Measurements from ENCODE around the gene ADPRH. TPM values are rescaled to one million over a fixed set of nuclear protein-coding genes. Genes with fewer than 3 reads are reported as not detected.

The ADPRH gene
- total RNA-seq, 1 donor, result 7.2 TPM

- peak; percentile 61 for DNase-seq (ENCODE audit: insufficient read length, low spot score, missing footprints)
- H3K27ac ChIP-seq (ENCODE audit: low read depth, low read length), result no peak overlapping the region
- no peaks in the 10 kb centered on the region for H4K20me1 ChIP-seq (ENCODE audit: insufficient read depth, low read length)
- no peaks in the 10 kb centered on the region for H3K36me3 ChIP-seq (ENCODE audit: insufficient read depth, low read length)
- no peaks in the 10 kb centered on the region for H3K9me3 ChIP-seq (ENCODE audit: low read depth, low read length)
- TF ChIP-seq CTCF (IDR thresholded peaks at IDR 0.05; ENCODE audit: extremely low read depth, low read depth, low read length), result no peak
- no peak overlapping the region for H3K4me2 ChIP-seq (ENCODE audit: insufficient read depth, low read length)
- H3K79me2 ChIP-seq (ENCODE audit: insufficient read depth, low read length), result no peaks in the 10 kb centered on the region
- no peak overlapping the region for H2AFZ ChIP-seq (ENCODE audit: low read length)
- no peak overlapping the region for H3K4me3 ChIP-seq (ENCODE audit: insufficient read depth, low read length)
- peaks cover 2% of the 10 kb centered on the region for H3K4me1 ChIP-seq (ENCODE audit: insufficient read depth, low read length)
- H3K27me3 ChIP-seq (ENCODE audit: insufficient read depth, low read length), result no peaks in the 10 kb centered on the region
Measured at GRCh38 chr3:119619094-119619493, 39.8 kb downstream of the ADPRH start.

GRCh38 chr3:119620899-119621298 lies 41.6 kb downstream of the ADPRH start:
- H3K79me2 ChIP-seq (ENCODE audit: insufficient read depth, low read length), result no peaks in the 10 kb centered on the region
- DNase-seq (ENCODE audit: insufficient read length, low spot score, missing footprints), result no peak
- H2AFZ ChIP-seq (ENCODE audit: low read length), result no peak overlapping the region
- no peaks in the 10 kb centered on the region for H3K36me3 ChIP-seq (ENCODE audit: insufficient read depth, low read length)
- no peaks in the 10 kb centered on the region for H4K20me1 ChIP-seq (ENCODE audit: insufficient read depth, low read length)
- no peak overlapping the region for H3K4me2 ChIP-seq (ENCODE audit: insufficient read depth, low read length)
- no peaks in the 10 kb centered on the region for H3K9me3 ChIP-seq (ENCODE audit: low read depth, low read length)
- TF ChIP-seq CTCF (IDR thresholded peaks at IDR 0.05; ENCODE audit: extremely low read depth, low read depth, low read length), result no peak
- no peaks in the 10 kb centered on the region for H3K27me3 ChIP-seq (ENCODE audit: insufficient read depth, low read length)
- peaks cover 2% of the 10 kb centered on the region for H3K4me1 ChIP-seq (ENCODE audit: insufficient read depth, low read length)
- no peak overlapping the region for H3K4me3 ChIP-seq (ENCODE audit: insufficient read depth, low read length)
- H3K27ac ChIP-seq (ENCODE audit: low read depth, low read length), result no peak overlapping the region

DNA sequence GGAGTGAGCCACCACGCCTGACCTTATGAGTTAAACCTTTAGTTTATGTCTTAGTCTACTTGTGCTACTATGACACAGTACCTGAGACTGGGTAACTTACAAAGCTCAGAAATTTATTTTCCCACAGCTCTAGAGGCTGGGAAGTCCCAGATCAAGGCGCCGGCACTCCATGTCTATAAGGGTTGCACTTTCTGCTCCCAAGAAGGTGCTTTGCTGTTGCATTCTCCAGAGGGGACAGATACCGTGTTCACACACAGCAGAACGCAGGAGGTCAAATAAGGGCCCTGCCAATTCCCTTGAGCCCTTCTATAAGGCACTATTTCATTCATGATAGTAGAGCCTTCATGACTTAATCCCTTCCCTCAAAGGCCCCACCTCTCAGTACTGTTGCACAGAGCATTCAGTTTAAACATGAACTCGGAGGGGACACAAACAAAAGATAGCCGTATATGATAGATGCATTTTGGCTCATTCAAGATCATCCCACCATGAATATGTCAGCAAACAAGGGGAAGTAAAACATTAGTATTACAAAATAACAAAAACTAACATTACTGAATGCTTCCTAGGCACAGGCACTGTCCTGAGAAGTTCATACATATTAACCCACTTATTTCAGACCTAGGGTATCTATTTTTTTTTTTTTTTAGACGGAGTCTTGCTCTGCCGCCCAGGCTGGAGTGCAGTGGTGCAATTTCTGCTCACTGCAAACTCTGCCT lies 44.9 kb downstream of the ADPRH start:
- Histone ChIP-seq H3K36me3 (ENCODE audit: insufficient read depth, low read length) (no peaks in the 10 kb centered on the region), H3K27ac (ENCODE audit: low read depth, low read length) (no peak overlapping the region), H3K79me2 (ENCODE audit: insufficient read depth, low read length) (no peaks in the 10 kb centered on the region), H2AFZ (ENCODE audit: low read length) (no peak overlapping the region), H3K4me2 (ENCODE audit: insufficient read depth, low read length) (no peak overlapping the region), H3K4me3 (ENCODE audit: insufficient read depth, low read length) (no peak overlapping the region), H3K9me3 (ENCODE audit: low read depth, low read length) (no peaks in the 10 kb centered on the region), H4K20me1 (ENCODE audit: insufficient read depth, low read length) (no peaks in the 10 kb centered on the region), H3K27me3 (ENCODE audit: insufficient read depth, low read length) (no peaks in the 10 kb centered on the region), H3K4me1 (ENCODE audit: insufficient read depth, low read length) (peaks cover 15% of the 10 kb centered on the region)
- no peak for DNase-seq (ENCODE audit: insufficient read length, low spot score, missing footprints)
- TF ChIP-seq CTCF (IDR thresholded peaks at IDR 0.05; ENCODE audit: extremely low read depth, low read depth, low read length), result no peak

- TF ChIP-seq CTCF (IDR thresholded peaks at IDR 0.05; ENCODE audit: extremely low read depth, low read depth, low read length), result no peak
- Histone ChIP-seq H4K20me1 (ENCODE audit: insufficient read depth, low read length) (no peaks in the 10 kb centered on the region), H3K4me1 (ENCODE audit: insufficient read depth, low read length) (peaks cover 26% of the 10 kb centered on the region), H3K27ac (ENCODE audit: low read depth, low read length) (no peak overlapping the region), H3K9me3 (ENCODE audit: low read depth, low read length) (no peaks in the 10 kb centered on the region), H3K27me3 (ENCODE audit: insufficient read depth, low read length) (no peaks in the 10 kb centered on the region), H3K4me3 (ENCODE audit: insufficient read depth, low read length) (no peak overlapping the region), H3K4me2 (ENCODE audit: insufficient read depth, low read length) (no peak overlapping the region), H3K36me3 (ENCODE audit: insufficient read depth, low read length) (no peaks in the 10 kb centered on the region), H3K79me2 (ENCODE audit: insufficient read depth, low read length) (no peaks in the 10 kb centered on the region), H2AFZ (ENCODE audit: low read length) (peak overlapping the region; percentile 9)
- peak; percentile 14 for DNase-seq (ENCODE audit: insufficient read length, low spot score, missing footprints)
Measured at GRCh38 chr3:119625451-119626153, 46.3 kb downstream of the ADPRH start.
